GM18505 (cell line): ENCODE results near the gene NFKBIL1.

ENCODE experiments used
- ATAC-seq: cut with Tn5 transposase; IDR thresholded peaks from one replicate; pipeline ENCODE4 v1.9.1; 2021; ENCODE audit not compliant: unreplicated experiment
- POLR2A ChIP-seq: IDR thresholded peaks from 4 replicates; pipeline ENCODE4 v1.6.1; 2011; ENCODE audit warnings: borderline replicate concordance; ENCODE audit not compliant: insufficient read depth, insufficient read length; ENCODE audit errors: extremely low read depth

The NFKBIL1 gene

DNA sequence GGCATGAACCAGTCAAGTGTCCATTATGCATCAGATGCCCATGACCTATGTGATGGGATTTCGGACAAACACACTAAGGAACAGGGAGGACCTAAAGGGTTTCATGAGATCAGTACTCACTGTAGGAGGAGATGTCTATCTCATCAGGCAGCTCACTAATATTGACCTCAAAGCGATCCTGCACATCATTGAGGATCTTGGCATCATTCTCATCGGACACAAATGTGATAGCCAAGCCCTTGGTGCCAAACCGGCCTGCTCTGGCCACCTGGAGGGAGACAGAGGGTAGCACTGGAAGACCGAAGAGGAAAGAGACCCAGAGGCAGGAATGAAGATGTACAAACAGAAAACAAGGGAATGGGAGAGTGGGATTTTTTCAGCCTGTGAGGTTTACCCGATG, 16.7 kb upstream of the NFKBIL1 start:
- TF ChIP-seq POLR2A = no peak
- no peak for ATAC-seq

DNA sequence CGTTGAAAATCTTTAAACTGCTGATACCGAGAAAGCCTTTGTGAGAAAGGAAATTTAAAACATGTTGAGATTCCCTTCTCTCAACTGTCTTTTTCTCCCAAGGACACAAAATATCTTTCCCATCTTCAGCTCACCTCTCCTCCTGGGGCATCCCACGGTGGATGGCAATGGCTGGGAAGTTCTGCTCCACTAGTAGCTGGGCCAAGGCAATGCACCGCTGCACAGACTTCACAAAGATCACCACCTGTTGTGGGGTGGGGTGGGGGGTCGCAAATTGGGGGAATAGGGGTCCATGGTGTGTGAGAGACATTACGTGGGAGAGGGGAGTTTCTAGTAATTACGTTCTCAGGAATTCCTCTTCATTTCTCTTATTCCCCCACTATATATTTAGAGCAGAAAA, 16.2 kb upstream of the NFKBIL1 start:
- no peak for TF ChIP-seq POLR2A
- no peak for ATAC-seq

DNA sequence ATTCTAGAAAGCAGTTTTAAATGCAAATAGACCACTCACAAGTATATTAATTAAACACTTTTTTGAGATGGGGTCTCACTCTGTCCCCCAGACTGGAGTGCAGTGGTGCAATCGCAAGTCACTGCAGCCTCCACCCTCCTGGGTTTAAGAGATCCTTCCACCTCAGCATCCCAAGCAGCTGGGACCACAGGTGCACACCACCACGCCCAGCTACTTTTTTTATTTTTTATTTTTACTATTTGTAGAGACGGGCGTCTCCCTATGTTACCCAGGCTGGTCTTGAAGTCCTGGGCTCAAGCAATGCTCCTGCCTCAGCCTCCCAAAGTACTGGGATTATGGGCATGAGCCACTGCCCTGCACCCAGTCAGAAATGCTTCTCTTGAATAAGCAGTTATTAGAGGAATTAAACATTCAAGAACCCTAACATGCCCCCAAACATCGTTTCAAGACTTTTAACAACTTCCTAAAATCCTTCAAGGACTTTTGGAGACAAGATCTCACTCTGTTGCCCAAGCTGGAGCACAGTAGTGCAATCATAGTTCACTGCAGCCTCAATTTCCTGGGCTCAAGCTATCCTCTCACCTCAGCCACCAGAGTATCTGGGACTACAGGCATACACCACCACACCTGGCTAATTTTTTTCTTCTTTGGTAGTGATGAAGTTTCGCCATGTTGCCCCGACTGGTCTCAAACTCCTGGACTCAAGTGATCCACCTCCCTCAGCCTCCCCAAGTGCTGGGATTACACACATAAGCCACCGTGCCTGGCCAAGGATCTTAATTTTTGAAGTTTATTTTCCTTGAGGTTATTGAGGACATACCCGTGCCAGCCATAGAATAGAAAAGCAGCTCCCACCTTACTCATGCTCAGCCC, 15.4 kb upstream of the NFKBIL1 start:
- no peak for ATAC-seq
- TF ChIP-seq POLR2A = peak; percentile 22

DNA sequence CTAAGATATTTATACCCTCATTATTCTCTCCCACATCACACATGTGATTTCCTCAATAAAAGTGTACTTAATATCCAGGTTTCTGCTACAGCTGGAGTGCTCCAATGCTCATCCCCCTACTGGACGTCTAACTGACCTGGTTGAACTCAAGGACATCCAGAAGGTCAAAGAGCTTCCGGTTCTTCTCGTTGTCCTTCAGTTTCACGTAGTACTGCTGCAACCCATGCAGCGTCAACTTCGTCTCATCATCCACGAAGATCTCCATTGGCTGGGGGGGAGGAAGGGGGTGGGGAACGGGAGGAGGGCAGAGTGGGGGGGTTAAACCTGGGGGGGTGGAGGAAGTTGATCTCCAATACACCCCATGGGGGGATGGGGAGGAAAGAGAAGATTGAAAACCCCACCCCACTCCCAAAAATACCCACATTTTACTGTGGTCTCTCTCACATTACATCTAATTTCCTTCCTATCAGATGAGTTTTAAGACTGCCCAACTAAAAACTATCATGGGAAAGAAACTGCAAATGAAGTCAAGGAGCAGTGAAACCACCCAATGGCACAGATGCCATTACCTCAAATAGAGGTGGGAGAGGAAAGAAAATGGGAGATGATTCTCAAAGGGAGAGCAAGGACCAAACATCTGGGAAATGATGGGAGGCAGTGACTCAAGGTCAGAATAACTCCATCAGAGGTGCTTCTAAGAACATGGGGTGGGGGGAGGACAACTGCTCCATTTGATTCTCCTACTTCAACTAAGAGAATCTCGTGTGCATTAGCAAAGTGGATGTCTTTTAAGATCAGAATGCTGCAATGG, 14.6 kb upstream of the NFKBIL1 start:
- TF ChIP-seq POLR2A = no peak
- ATAC-seq = no peak

DNA sequence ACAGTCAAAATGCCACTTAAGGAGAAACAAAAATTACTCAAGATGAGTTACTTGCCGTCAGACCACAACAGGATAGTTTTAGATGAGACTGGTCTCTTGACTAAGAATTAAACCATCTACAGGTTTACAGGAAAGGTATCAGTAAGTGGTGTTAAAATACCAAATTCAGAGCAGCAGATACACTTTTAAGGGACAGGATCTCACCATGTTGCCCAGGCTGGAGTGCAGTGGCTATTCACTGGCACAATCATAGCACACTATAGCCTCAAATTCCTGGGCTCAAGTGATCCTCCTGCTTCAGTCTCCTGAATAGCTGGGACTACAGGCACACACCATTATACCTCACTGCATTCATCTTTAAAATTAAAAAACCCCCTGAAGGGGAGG, 14.0 kb upstream of the NFKBIL1 start:
- ATAC-seq = no peak
- no peak for TF ChIP-seq POLR2A

DNA sequence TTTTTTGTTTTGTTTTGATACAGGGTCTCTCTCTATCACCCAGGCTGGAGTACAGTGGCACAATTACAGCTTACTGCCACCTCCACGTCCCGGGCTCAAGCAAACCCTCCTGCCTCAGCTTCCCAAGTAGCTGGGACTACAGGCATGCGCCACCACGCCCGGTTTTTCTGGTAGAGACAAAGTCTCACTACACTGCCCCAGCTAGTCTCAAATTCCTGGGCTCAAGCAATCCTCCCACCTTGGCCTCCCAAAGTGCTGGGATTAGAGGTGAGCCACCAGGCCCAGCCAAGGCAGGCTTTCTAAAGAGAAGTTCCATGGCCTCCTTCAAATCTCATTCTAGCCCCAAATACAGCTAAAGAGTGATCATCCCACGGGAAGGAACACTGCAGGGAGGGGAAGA, 13.4 kb upstream of the NFKBIL1 start:
- no peak for ATAC-seq
- no peak for TF ChIP-seq POLR2A

DNA sequence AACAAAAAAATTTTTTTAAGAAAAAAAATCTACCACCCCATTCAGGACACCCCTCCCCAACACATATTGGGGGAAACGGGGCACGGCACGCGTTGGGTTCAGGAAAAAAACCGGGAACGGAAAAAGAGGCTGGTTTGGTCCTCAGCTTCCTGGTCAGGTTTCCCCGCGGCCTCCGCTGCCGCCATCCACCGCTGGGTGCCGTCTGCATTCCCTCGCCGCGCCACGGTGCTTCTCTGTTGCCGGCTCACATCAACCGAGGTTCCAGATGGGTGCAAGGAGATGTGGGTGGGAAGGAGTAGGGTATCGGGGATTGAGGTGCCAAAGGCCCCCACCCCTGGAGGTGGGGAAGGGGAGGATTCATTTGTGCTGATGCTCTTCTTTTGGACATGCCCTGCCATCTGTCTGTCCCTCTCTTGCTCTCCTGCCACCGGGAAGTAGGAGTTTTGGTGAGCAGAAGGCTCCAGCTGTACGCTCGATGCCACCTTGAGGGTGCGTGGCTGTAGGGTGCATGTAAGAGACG, 12.8 kb upstream of the NFKBIL1 start:
- no peak for ATAC-seq
- no peak for TF ChIP-seq POLR2A

DNA sequence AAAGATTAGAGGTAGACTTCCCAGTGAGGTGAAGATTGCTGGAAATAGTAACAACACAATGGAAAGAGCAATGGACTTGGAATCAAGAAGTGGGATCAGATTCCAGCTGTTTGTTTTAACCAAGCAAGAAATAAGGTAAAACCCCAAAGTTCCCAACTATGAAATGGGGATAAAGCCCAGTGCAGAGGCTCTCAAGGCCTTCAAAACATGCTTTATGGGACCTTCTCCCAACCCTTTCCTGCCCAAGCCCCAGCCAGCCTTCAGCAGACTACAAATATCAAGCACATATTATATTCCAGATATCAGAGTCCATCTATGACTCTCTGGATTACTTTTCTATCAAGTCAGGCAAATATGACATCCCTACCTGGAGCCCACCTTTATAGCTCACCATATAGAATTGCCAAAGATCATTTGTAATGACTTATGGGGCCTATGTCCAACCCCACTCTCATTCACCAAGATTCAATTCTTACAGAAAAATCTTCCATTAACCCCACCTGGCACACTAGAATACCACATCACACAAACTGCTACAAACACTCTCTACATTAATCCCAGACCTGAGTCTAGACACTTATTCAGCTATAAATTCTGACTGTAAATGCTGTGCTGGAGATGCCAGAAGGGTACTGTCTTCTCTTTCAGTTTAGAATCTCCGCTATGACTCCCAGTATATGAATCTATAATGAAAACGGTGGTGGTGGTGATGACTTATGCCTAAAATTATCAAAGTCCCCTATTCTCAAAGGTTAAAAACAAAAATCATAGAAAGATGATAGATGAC, 11.7 kb upstream of the NFKBIL1 start:
- no peak for ATAC-seq
- TF ChIP-seq POLR2A = no peak

DNA sequence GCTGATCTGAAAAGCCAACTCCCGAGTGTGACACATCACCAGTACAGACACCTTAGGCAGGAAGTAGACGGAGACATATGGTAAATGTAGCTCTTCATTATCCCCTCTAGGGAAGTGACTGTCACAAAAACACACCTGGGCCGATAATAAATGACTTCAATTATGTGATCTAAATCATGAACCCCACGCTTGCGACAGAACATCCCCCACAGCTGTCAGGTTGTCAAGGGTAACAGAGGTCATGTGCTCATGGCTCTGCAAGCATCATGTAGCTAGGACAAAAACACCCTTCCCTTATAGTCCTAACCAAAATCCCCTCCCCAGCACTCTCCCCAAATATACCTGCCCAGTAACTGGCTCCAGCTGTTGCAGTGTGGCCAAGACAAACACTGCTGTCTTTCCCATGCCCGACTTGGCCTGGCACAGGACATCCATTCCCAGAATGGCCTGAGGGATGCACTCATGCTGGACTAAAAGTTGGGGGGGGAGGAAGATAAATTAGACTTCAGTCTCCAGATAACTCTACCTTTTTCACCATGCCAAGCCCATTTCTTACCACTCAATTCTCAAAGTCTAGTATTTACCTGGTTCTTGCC, 8.5 kb upstream of the NFKBIL1 start:
- no peak for TF ChIP-seq POLR2A
- ATAC-seq = no peak

DNA sequence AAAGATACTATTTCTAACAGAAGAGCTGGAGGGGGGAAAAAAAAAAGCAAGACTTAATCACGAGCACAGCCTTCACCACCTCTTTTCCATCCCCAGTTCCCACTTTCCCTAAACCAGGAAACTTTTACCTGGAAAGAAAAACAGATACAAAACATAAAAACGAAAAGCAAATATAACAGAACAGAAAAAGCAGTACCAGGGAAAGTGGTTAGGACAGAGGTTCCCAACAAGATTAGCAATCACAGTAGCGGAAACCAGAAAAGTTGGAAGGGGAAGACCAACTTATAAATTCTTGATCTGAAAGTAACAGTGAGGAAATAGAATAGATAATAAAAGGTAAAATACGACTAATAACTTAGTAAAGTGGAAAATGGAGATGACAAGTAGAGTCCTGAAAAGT, 6.8 kb upstream of the NFKBIL1 start:
- TF ChIP-seq POLR2A = no peak
- ATAC-seq = no peak

DNA sequence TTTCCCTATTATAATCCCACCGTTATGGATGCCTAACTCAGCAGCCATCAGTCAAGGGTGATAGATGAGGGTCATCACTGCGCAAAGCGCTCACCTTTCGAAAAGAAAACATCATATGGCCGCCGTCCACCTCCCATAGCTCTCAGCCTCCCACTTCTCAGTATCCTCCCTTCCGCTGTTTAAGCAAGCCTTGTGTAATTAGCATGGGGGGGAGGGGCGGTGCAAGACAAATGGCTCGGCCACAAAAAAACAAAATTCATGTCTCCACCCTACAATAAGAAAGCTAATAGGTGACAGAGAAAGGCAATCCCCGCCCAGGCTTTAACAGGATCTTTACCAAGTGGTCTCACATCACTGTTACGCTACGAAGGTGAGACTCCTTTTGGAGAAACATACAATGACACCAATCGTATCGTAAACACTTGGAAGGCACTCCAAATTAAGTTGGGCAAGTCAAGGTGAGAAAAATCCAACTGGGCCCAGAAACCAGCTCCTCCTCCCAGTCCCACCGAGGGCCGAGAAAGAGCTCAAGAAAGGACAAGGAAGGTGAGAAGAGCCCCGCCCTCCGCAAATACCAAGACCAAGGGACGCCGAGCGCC, 6.2 kb upstream of the NFKBIL1 start:
- ATAC-seq = peak; percentile 8
- TF ChIP-seq POLR2A = no peak

DNA sequence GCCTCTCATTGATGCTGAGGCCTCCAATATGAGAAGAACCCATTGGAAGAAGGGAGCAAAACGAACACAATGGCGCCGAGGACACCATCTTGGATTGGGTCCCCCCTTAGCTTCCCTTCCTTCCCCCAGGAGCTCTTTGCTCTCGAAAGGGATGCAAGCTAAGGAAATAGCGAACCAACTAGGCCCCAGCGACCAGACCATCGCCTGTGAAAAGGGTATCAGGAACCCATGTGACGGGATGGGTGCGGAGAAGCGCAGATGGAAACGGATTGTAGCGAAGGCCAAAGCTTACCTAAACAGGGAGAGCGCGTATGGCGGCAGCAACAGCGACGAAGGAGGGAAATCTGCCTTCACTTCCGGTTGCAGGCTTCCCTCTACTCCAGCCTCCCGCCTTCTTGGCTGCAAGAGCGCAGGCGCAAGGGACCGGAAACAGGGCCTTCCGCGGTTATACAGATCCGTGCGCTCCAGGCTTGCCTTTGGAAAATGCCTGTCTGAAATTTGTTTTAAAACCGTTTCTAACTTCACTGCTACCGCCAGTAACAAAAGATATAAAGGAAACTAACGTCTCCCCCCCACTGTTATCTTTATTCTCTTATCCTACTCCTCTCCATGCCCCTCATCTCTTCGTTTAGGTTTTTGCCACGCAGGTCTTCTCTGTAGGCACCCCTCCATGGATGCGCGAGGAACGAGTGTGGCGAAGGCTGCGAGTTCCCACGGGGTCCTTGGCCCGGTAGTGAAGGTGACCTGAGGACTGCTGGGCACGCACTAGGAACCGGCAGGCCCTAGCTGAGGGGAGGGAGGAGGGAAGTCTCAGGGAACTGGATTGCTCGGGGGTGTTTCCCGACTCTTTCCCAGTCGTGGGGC, 5.5 kb upstream of the NFKBIL1 start, which contains the start of gene DDX39B:
Gene DDX39B (minus strand): TSS at position 346 of the 864 bp plus-strand sequence. CDS start 1,471 bp downstream, outside the sequence.
- peak; percentile 95 for TF ChIP-seq POLR2A

DNA sequence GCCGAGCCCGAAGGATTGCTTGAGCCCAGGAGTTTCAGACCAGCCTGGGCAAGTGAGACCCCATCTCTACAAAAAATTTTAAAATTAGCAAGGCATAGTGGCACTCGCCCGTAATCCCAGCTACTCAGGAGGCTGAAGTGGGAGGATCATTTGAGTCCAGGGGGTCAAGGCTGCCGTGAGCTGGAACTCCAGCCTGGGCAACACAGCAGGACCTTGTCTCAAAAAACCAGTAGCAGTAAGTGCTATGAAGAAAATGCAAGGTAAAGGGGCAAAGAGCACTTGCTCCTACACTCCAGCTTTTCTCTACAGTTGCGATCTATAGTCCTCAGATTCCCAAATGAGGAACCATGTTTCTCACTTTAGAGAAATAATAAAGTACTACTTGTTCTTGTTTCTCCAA, 3.8 kb upstream of the NFKBIL1 start:
- no peak for ATAC-seq
- TF ChIP-seq POLR2A = no peak

More for the DNA sequence above, 5.5 kb upstream of the NFKBIL1 start, which contains the start of gene DDX39B:
- ATAC-seq = peak; percentile 64
